Tibial nerve (tissue), 4 donors: Measurements from ENCODE around the gene TENM3.

ENCODE experiments used
- EP300 ChIP-seq, 2 donors: sonication (generic); formaldehyde crosslinking; IDR thresholded peaks; one replicate each; pipeline ENCODE4 v1.6.1; 2017; ENCODE audit warnings: antibody characterized with exemption in 2 of 2, mild to moderate bottlenecking in 1 of 2
- POLR2A ChIP-seq, 2 donors: fragments of 450-650 bp; IDR thresholded peaks; one replicate each; pipeline ENCODE4 v1.6.1; 2017; ENCODE audit warnings: antibody characterized with exemption in 2 of 2, mild to moderate bottlenecking in 2 of 2, moderate library complexity in 2 of 2
- TF ChIP-seq, protein P1 (sequence below), 5 experiments: fragments of 200-600 bp in 3 of 5; fragments of 450-650 bp in 2 of 5; sonication (generic) in 3 of 5; IDR thresholded peaks; one replicate each; pipeline ENCODE4 v1.5.1; 2016 to 2019; ENCODE audit warnings: antibody characterized with exemption in 5 of 5, mild to moderate bottlenecking in 3 of 5, moderate library complexity in 2 of 5

DNA sequence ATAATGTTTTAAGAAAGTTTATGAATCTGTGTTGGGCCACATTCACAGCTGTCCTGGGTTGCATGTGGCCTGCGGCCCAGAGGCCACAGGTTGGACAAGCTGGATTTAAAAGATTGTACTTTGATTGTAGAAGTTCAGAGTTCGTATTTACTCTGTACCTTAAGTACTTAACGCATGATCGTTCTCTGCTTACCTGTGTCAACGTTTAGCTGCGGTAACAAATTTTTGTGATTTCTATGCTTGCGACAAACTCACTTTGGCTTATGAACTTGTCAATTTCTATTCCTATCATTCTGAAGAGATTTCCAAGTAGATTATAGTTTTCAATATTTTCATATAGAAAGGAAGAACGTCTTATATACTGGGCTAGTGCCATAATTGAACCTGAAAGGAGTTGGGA, 285.6 kb downstream of the TENM3 start:
- TF ChIP-seq, protein P1, sequence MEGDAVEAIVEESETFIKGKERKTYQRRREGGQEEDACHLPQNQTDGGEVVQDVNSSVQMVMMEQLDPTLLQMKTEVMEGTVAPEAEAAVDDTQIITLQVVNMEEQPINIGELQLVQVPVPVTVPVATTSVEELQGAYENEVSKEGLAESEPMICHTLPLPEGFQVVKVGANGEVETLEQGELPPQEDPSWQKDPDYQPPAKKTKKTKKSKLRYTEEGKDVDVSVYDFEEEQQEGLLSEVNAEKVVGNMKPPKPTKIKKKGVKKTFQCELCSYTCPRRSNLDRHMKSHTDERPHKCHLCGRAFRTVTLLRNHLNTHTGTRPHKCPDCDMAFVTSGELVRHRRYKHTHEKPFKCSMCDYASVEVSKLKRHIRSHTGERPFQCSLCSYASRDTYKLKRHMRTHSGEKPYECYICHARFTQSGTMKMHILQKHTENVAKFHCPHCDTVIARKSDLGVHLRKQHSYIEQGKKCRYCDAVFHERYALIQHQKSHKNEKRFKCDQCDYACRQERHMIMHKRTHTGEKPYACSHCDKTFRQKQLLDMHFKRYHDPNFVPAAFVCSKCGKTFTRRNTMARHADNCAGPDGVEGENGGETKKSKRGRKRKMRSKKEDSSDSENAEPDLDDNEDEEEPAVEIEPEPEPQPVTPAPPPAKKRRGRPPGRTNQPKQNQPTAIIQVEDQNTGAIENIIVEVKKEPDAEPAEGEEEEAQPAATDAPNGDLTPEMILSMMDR (IDR thresholded peaks at IDR 0.05) = no peak
- TF ChIP-seq EP300 (IDR thresholded peaks at IDR 0.05) = no peak
- TF ChIP-seq POLR2A (IDR thresholded peaks at IDR 0.05) = no peak
